NCI-H1694 treated with DMSO at 0.1 percent for 48 hours (cell line): ENCODE measurements around the gene ST3GAL3.

Experiments
- DNase-seq: peaks from one replicate; lab custom pipeline; 2025; lab: John Stamatoyannopoulos, UW

The ST3GAL3 gene

DNA sequence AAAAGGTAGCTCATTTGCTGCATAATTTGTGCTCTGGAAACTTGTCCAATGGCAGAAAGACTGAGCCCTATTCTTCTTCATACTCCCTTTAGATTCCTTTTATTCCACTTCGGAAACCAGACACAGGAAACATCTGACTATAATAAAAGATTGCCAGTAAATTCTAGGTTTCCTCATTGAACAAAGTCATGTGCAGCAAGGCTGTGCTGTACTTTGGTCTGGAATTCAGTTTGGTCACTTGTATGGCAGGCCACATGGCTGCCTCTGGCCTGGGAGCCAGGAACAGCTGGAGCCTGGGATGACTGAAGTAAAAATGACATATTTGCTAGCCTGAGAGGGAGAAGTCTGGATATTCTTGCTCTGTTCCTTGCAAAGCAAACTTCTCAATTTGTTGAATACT is 79.6 kb downstream of the ST3GAL3 start:
- DNase-seq: no peak

GRCh38 chr1:43789604-43790550 is 82.5 kb downstream of the ST3GAL3 start:
- DNase-seq: no peak

- no peak for DNase-seq
These were observed 83.9 kb downstream of the ST3GAL3 start for GRCh38 chr1:43791243-43791642.

DNA sequence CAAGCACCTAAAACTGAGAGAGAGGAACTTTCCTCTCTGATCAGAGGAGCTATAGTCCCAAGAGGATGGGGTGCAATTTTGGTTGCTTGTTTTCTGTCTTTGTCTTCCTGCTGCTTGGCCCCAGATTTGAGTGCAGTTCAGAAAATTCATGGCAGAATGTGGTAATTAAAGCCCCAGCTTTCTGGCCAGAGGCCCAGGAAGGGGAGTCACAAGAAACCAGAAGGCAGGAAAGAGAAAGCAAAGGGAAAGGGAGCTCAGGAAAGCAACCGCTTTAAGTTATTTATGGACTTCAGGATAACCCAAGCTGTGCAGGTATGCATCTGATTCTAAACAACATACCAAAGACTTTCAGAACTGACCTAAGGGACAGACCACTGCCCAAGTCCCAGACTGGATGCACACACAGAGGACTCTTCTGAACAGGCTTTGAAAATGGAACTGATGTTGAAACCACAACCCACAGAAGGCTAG is 88.8 kb downstream of the ST3GAL3 start:
- DNase-seq: peak; percentile 9

GRCh38 chr1:43797891-43798290 is 90.6 kb downstream of the ST3GAL3 start:
- no peak for DNase-seq

- DNase-seq: no peak
These were observed 92.6 kb downstream of the ST3GAL3 start for GRCh38 chr1:43799656-43800635.

GRCh38 chr1:43800771-43801170 is 93.4 kb downstream of the ST3GAL3 start:
- DNase-seq: no peak

DNA sequence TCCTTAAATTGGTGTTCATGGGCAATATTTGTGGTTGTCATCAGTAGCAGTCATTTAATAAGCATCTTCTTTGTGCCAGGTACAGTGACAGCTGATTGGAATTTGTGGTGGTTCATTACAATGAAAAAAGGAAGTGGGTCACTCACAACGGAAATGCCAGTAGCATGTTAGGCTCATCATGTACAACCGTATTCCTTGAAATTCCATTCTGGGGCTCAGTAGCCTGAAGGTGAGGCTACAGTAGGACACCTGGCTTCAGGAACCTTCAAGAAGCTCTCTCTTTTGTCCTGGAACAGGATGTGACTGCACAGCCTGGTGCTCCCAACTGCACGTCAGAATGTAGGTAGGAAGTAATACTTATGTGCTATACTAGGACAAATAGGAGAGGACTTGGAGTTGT is 93.9 kb downstream of the ST3GAL3 start:
- no peak for DNase-seq

- DNase-seq: no peak
These were observed 95.1 kb downstream of the ST3GAL3 start for GRCh38 chr1:43802356-43802980.

DNA sequence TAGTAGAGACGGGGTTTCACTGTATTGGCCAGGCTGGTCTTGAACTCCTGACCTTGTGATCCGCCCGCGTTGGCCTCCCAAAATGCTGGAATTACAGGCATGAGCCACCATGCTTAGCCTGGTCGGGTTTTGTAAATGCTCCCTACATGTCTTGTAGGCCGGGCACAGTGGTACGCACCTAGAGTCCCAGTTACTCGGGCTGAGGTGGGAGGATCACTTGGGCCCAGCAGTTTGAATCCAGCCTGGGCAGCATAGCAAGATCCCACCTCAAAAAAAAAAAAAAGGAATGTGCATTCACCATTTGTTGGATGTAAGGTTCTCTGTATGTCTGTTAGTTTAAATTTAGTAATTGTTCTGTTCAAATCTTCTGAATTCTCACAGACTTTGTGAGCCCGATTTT is 95.8 kb downstream of the ST3GAL3 start:
- DNase-seq: no peak

GRCh38 chr1:43803646-43804045 is 96.3 kb downstream of the ST3GAL3 start:
- DNase-seq: no peak

DNA sequence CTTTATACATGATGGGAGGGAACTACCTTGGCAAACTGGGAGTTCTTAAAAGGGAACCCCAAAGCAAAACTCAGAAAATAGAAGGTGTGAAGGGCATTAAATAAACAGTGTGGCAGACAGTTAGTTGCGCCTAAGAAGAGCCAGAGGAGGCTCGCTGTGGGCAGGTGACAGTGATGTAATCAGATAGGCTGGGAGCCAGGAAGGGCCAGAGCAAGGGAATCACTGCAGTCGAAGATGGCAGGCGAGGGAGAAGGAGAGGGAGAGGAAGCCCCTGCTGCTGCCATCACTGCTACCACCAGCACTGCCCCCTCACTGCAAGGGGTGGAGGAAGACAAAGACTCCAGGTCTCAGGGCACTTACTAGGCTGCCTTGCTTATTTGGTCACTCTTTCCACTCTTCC is 97.2 kb downstream of the ST3GAL3 start:
- no peak for DNase-seq

DNA sequence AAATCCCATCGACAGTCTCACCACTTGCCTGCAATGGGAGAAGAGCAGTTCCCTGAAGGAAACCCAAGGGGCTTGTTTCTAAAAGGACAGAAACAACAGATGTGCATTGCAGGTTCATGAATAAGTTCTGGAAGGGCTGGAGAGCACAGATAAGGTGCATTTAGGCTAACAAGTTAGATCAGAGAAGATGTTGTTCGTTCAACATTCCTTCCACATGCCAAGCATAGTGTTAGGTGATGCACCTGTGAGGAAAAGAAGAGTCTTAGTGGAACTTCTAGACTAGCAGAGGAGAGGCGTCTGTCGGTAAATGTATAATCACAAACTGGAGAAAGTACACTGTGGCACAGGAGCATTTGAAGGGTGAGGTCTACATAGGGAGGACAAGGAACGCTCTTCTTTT is 98.0 kb downstream of the ST3GAL3 start:
- DNase-seq: no peak

DNA sequence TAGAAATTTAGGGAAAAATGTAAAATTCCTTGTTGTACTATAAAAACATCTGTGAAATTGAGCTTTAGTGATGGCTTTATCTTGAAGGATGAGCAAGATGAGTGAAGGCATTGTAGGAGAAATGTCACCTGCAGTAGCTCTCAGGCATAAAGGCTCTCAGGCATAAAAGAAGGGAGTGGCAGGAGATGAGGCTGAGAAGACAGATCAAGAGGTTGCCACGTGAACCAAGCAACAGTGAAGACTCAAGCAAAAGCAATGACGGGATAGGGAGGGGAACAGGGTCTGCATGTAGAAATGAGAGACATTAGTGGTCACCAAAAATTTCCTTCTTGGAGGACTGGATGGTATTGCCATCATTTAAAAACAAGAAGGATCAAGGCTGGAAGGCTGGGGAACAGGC is 98.8 kb downstream of the ST3GAL3 start:
- DNase-seq: no peak

- DNase-seq: no peak
These were observed 101.8 kb downstream of the ST3GAL3 start for GRCh38 chr1:43809097-43809673.

DNA sequence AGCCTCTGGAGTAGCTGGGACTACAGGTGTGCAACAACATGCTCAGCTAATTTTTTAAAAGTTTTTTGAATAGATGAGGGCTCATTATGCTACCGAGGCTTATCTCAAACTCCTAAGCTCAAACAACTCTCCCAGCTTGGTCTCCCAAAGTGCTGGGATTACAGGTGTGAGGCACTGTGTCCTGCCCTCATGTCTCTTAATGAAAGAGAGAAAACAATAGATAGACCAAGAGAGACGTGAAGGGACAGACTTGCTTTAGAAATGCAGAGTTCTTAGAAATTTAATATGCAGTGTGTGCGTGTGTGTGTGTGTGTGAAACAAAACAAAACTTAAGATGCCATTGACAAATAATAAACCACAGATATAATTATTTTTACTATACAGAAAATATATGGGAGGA is 105.2 kb downstream of the ST3GAL3 start:
- no peak for DNase-seq

DNA sequence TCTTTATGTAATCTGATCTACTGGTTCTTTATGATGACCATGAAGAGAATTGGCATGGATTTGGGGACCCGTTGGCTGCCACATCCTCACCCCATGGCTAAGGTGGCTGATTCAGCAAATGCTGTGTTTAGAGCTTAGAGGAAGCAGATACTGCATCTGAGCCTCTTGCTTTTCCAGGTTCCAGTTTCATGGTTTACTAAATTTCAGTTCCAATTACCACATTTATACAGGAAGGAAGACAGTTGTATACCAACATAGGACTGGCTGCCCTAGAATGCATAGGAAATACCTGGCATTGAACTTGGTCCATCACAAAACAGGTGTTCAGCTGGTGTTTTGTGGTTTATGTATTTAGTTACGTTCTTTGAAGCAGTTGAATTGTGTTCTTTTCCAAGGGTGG is 107.1 kb downstream of the ST3GAL3 start:
- no peak for DNase-seq

- no peak for DNase-seq
These were observed 110.1 kb downstream of the ST3GAL3 start for GRCh38 chr1:43817304-43817939.

DNA sequence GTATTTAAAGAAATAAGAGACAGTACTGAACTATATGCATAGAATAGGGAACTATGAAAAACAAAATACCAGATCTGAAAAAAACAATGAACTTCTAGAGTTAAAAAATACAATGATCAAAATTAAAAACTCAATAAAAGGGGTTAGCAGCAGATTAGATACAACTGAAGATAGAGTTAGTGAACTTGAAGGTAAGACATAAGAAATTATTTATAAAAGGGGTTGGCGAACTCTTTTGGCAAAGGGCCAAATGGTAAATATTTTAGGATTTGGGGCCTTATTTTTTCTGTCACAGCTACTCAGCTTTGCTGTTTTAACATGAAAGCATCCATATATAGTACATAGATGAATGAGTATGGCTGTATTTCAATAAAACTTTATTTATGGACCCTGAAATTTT is 111.4 kb downstream of the ST3GAL3 start:
- no peak for DNase-seq

DNA sequence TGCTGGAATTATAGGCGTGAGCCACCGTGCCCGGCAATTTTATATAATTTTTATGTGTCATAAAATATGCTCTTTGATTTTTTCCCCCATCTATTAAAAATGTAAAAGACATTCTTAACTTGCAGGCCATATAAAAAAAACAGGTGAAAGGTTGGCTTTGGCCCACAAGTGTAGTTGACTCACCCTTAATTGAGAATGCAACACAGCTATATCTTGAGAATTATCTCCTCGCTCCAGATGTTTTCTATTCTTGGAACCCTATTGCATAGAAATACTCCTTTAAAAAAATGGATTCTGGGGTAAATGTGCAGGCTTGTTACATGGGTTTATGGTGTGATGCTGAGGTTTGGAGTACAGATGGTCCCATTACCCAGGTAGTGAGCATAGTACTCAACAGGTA is 112.0 kb downstream of the ST3GAL3 start:
- DNase-seq: no peak

GRCh38 chr1:43821471-43821870 is 114.1 kb downstream of the ST3GAL3 start:
- DNase-seq: no peak
